ENCODE results near the gene LINGO1. TPM values are rescaled to one million over a fixed set of nuclear protein-coding genes. Genes with fewer than 3 reads are reported as not detected.

LINGO1 gene
- total and polyA plus RNA-seq, 9 donors, result 0.36 to 4.5 (median 1.3) TPM

DNA sequence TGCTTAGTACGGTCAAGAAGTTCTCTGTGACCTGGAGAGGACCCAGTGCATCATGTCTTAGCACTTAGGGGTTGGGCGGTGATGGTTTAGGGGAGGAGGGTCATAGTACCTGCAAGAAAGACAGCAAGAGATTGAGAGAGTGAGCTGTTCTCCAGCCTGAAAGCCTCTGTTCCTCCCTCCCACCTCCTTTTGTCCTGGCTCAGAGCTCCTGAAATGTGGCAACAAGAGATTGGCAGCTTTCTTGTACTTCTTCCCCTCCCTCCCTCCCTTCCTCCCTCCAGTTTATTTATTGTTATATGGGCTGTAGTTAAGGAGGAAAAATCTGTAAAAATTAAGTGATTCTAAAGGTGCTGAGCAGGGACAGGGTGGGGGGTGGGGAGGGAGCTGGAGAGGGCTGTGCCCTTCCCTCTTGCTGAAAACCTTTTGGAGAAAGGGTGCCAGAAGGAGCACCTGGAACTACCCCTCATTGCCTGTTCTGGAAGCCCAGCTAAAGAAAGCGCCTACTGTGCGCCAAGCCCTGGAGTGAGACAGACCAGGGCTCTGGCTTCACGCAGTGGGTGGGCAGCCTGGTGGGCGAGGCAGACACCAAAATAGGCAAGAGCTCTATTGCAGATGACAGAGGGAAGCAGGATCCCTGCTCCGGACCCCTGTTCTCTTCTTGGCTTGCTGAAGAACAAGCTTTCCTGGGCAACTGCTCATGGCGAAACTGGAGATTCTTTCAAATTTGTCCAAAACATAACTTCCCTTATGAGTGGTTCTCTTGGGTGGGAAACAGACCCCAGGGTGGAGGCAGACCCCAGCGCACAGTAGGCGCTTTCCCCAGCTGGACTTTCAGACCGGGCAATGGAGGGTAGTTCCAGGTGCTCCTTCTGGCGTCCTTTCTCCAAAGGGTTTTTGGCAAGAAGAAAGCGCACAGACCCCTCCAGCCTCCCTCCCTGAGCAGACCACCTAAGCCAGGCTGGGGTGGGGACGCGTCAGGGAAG lies 35.6 kb downstream of the LINGO1 start:
- TF ChIP-seq, protein P1, sequence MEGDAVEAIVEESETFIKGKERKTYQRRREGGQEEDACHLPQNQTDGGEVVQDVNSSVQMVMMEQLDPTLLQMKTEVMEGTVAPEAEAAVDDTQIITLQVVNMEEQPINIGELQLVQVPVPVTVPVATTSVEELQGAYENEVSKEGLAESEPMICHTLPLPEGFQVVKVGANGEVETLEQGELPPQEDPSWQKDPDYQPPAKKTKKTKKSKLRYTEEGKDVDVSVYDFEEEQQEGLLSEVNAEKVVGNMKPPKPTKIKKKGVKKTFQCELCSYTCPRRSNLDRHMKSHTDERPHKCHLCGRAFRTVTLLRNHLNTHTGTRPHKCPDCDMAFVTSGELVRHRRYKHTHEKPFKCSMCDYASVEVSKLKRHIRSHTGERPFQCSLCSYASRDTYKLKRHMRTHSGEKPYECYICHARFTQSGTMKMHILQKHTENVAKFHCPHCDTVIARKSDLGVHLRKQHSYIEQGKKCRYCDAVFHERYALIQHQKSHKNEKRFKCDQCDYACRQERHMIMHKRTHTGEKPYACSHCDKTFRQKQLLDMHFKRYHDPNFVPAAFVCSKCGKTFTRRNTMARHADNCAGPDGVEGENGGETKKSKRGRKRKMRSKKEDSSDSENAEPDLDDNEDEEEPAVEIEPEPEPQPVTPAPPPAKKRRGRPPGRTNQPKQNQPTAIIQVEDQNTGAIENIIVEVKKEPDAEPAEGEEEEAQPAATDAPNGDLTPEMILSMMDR (IDR thresholded peaks at IDR 0.05), result no peak
- no peak for TF ChIP-seq EP300 (IDR thresholded peaks at IDR 0.05)
- no peak for TF ChIP-seq POLR2A (IDR thresholded peaks at IDR 0.05)
- Histone ChIP-seq H3K36me3 (no peaks in the 10 kb centered on the region), H3K27me3 (no peaks in the 10 kb centered on the region), H3K4me1 (ENCODE audit: insufficient read depth) (peaks cover 2% of the 10 kb centered on the region), H3K9me3 (no peaks in the 10 kb centered on the region), H3K27ac (no peak overlapping the region), H3K4me3 (no peak overlapping the region)
- 91 to 96% (median 95%) methylated on average over 15 of the region's 15 CpGs for WGBS, 3 donors
- no peak for DNase-seq
- intact Hi-C loops (cut with DNase I), result no loop called here

DNA sequence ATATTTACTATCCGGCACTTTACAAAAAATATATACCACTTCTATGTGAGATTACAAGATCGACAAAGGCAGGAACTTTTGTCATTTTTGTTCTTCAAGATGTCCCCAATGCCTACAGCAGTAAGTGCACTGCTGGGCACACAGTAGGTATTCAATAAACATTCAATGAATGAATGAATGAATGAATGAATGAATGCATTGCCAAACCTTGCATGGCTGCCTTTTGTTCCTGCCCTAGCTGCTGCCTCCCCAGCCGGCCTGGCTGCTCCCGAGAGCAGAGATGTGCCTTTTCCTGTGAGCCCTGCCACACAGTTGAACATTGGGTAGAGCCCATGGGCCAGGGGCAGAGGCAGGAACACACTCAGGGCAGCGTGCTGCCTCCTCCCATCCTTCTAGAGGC lies 37.5 kb downstream of the LINGO1 start:
- Histone ChIP-seq H3K36me3 (no peaks in the 10 kb centered on the region), H3K27ac (no peak overlapping the region), H3K9me3 (no peaks in the 10 kb centered on the region), H3K4me1 (ENCODE audit: insufficient read depth) (peaks cover 4% of the 10 kb centered on the region), H3K4me3 (no peak overlapping the region), H3K27me3 (no peaks in the 10 kb centered on the region)
- intact Hi-C loops (cut with DNase I), result no loop called here
- WGBS, 3 donors, result 84 to 93% (median 91%) methylated on average over 5 of the region's 5 CpGs
- no peak for TF ChIP-seq POLR2A (IDR thresholded peaks at IDR 0.05)
- no peak for TF ChIP-seq EP300 (IDR thresholded peaks at IDR 0.05)
- TF ChIP-seq, protein P1 (IDR thresholded peaks at IDR 0.05), result no peak
- no peak for DNase-seq

DNA sequence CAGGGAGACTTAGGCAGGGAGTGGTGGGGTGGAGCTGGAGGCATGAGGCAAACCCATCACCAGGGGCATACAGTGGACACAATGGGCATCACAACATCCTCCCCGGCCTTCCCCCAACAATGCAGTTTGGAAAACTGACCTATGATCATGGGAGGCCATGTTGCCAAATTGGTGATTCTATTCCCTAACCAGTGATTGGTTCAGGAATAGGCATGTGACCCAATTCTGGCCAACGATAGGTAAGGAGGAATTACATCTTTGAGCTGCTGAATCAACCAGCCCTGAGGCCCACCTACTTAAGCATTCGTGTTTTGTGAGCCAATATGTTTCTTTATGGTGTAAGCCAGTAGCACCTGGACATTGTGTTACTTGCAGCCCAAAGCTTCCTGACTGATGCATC lies 40.0 kb downstream of the LINGO1 start:
- DNase-seq, result no peak
- Histone ChIP-seq H3K27me3 (no peaks in the 10 kb centered on the region), H3K4me1 (ENCODE audit: insufficient read depth) (peaks cover 4% of the 10 kb centered on the region), H3K4me3 (no peak overlapping the region), H3K36me3 (no peaks in the 10 kb centered on the region), H3K9me3 (no peaks in the 10 kb centered on the region), H3K27ac (no peak overlapping the region)
- intact Hi-C loops (cut with DNase I), result no loop called here
- 61 to 64% (median 63%) methylated on average over 3 of the region's 3 CpGs for WGBS, 3 donors
- TF ChIP-seq, protein P1 (IDR thresholded peaks at IDR 0.05), result no peak
- no peak for TF ChIP-seq POLR2A (IDR thresholded peaks at IDR 0.05)
- TF ChIP-seq EP300 (IDR thresholded peaks at IDR 0.05), result no peak

DNA sequence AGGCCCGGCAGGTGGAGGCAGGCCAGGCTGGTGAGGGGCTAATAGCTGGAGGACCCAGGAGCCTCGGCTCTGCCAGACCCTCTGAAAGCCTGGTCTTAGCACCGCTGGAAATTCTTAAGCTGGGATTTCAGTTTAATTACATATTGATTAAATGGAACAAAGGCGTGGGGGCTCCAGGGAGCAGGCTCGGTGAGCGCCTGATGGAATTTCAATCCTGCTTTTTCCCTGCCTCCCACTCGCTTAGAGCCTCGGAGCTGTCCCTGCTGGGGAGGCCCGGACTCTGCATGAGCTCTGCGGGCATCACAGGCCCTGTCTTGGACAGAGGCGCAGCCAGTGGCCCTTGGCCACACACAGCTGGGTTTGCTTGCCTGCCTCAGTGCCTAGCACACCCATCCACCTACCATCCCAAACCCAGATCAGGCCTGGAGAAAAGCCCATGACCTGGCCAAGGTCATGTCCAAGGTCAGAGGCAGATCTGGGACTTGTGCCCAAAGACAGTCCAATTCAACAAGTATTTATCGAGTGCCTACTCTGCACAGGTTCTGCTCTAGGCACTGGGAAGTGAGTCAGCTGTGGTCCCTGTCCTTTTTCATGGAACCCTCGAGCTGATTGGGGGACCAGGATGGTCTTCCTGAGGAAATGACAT lies 40.6 kb downstream of the LINGO1 start:
- H3K36me3 ChIP-seq, result no peaks in the 10 kb centered on the region
- intact Hi-C loops (cut with DNase I), result no loop called here
- no peak overlapping the region for H3K4me3 ChIP-seq
- peaks cover 4% of the 10 kb centered on the region for H3K4me1 ChIP-seq (ENCODE audit: insufficient read depth)
- no peaks in the 10 kb centered on the region for H3K27me3 ChIP-seq
- 34 to 48% (median 38%) methylated on average over 12 to 13 of the region's 13 CpGs for WGBS, 3 donors
- TF ChIP-seq, protein P1 (IDR thresholded peaks at IDR 0.05), result no peak
- TF ChIP-seq POLR2A (IDR thresholded peaks at IDR 0.05) (no peak), EP300 (IDR thresholded peaks at IDR 0.05) (no peak)
- no peak for DNase-seq
- H3K27ac ChIP-seq, result no peak overlapping the region
- H3K9me3 ChIP-seq, result no peaks in the 10 kb centered on the region

Data from ovary (tissue), 9 donors.